H9 (cell line): ENCODE data around the gene EEF1G. TPM values are rescaled to one million over a fixed set of nuclear protein-coding genes. Genes with fewer than 3 reads are reported as not detected.
A peak's percentile ranks its signal among the peaks of the same experiment; 100 is the strongest.

Experiments used
- DNase-seq: peaks from one replicate; pipeline ENCODE4 v3.0.0-alpha.2; 2017
- H2AFZ ChIP-seq: one replicate; pipeline ENCODE4 v1.6.1; 2013; ENCODE audit warnings: mild to moderate bottlenecking, low read length, control low read depth, moderate library complexity
- H2AK5ac ChIP-seq: 2 replicates; pipeline ENCODE4 v1.6.1; 2013; ENCODE audit warnings: low read length, control low read depth, mixed read lengths; ENCODE audit not compliant: insufficient read length
- H2BK120ac ChIP-seq: one replicate; pipeline ENCODE4 v1.6.1; 2013; ENCODE audit warnings: low read depth, mild to moderate bottlenecking, low read length, control low read depth, inconsistent platforms; ENCODE audit not compliant: poor library complexity, severe bottlenecking
- H2BK12ac ChIP-seq: 2 replicates; pipeline ENCODE4 v1.6.1; 2013; ENCODE audit warnings: low read length, control low read depth, mixed read lengths, low read depth; ENCODE audit not compliant: insufficient read length
- H2BK15ac ChIP-seq: 2 replicates; pipeline ENCODE4 v1.6.1; 2013; ENCODE audit warnings: low read depth, low read length, control low read depth
- H2BK20ac ChIP-seq: one replicate; pipeline ENCODE4 v1.6.1; 2013; ENCODE audit warnings: low read depth, mild to moderate bottlenecking, low read length, control low read depth, inconsistent platforms; ENCODE audit not compliant: poor library complexity, severe bottlenecking
- H2BK5ac ChIP-seq: 2 replicates; pipeline ENCODE4 v1.6.1; 2013; ENCODE audit warnings: low read length, control low read depth, mixed read lengths; ENCODE audit not compliant: insufficient read length
- H3K14ac ChIP-seq: 2 replicates; pipeline ENCODE4 v1.6.1; 2013; ENCODE audit warnings: low read length, control low read depth; ENCODE audit not compliant: insufficient read depth
- H3K18ac ChIP-seq: 2 replicates; pipeline ENCODE4 v1.6.1; 2013; ENCODE audit warnings: low read depth, mild to moderate bottlenecking, mixed read lengths, low read length, control low read depth; ENCODE audit not compliant: insufficient read length
- H3K23ac ChIP-seq: 2 replicates; pipeline ENCODE4 v1.6.1; 2013; ENCODE audit warnings: low read length, control low read depth, mixed read lengths, low read depth; ENCODE audit not compliant: insufficient read length
- H3K23me2 ChIP-seq: 2 replicates; pipeline ENCODE4 v1.6.1; 2013; ENCODE audit warnings: low read depth, mild to moderate bottlenecking, mixed read lengths, low read length, control low read depth; ENCODE audit not compliant: insufficient read length, poor library complexity, severe bottlenecking
- H3K27ac ChIP-seq: 2 replicates; pipeline ENCODE4 v1.5.1; 2013; ENCODE audit warnings: low read length, control low read depth, mixed read lengths, low read depth; ENCODE audit not compliant: insufficient read length
- H3K27me3 ChIP-seq: 2 replicates; pipeline ENCODE4 v1.6.1; 2013; ENCODE audit warnings: low read length, control low read depth, inconsistent platforms; ENCODE audit not compliant: insufficient read depth
- H3K4ac ChIP-seq: 2 replicates; pipeline ENCODE4 v1.6.1; 2013; ENCODE audit warnings: low read depth, mild to moderate bottlenecking, control low read depth, inconsistent platforms, low read length, moderate library complexity
- H3K4me1 ChIP-seq: 2 replicates; pipeline ENCODE4 v1.6.1; 2013; ENCODE audit warnings: low read length, control low read depth, inconsistent platforms; ENCODE audit not compliant: insufficient read depth
- H3K4me2 ChIP-seq: 2 replicates; pipeline ENCODE4 v1.6.1; 2013; ENCODE audit warnings: low read length, control low read depth, mixed read lengths; ENCODE audit not compliant: insufficient read length, insufficient read depth
- H3K56ac ChIP-seq: 2 replicates; pipeline ENCODE4 v1.6.1; 2013; ENCODE audit warnings: low read depth, mild to moderate bottlenecking, mixed read lengths, low read length, control low read depth; ENCODE audit not compliant: insufficient read length
- H3K79me1 ChIP-seq: 2 replicates; pipeline ENCODE4 v1.6.1; 2013; ENCODE audit warnings: low read depth, mild to moderate bottlenecking, moderate library complexity, low read length, control low read depth, inconsistent platforms; ENCODE audit not compliant: insufficient read depth, poor library complexity, severe bottlenecking
- H3K79me2 ChIP-seq: 2 replicates; pipeline ENCODE4 v1.6.1; 2013; ENCODE audit warnings: low read length, control low read depth, inconsistent platforms; ENCODE audit not compliant: insufficient read depth
- H3K9ac ChIP-seq: 2 replicates; pipeline ENCODE4 v1.6.1; 2013; ENCODE audit warnings: low read length, control low read depth, mixed read lengths; ENCODE audit not compliant: insufficient read length; ENCODE audit errors: extremely low read depth
- H3K9me3 ChIP-seq: one replicate; pipeline ENCODE4 v1.6.1; 2013; ENCODE audit warnings: low read depth, low read length, inconsistent platforms; ENCODE audit not compliant: control insufficient read depth
- H3T11ph ChIP-seq: one replicate; pipeline ENCODE4 v1.6.1; 2013; ENCODE audit warnings: mild to moderate bottlenecking, low read length, control low read depth, inconsistent platforms
- H4K20me1 ChIP-seq: one replicate; pipeline ENCODE4 v1.6.1; 2013; ENCODE audit not compliant: control insufficient read depth, insufficient read length, insufficient read depth
- H4K5ac ChIP-seq: 2 replicates; pipeline ENCODE4 v1.6.1; 2013; ENCODE audit warnings: low read depth, mild to moderate bottlenecking, mixed read lengths, low read length, control low read depth; ENCODE audit not compliant: insufficient read length
- H4K8ac ChIP-seq: replicated peaks from 2 replicates; pipeline ENCODE4 v1.6.1; 2013; ENCODE audit warnings: low read length, control low read depth, mixed read lengths, low read depth; ENCODE audit not compliant: insufficient read length
- H4K91ac ChIP-seq: 2 replicates; pipeline ENCODE4 v1.6.1; 2013; ENCODE audit warnings: low read depth, mild to moderate bottlenecking, moderate library complexity, mixed read lengths, low read length, control low read depth; ENCODE audit not compliant: insufficient read length
- H3K27ac Mint-ChIP-seq, 3 experiments: 2 replicates in 2 of 3; 3 replicates in 1 of 3; pipeline ENCODE4 v1.8.0; 2020 to 2021; ENCODE audit warnings: mixed read lengths in 3 of 3, mild to moderate bottlenecking in 1 of 3, moderate library complexity in 1 of 3
- H3K27me3 Mint-ChIP-seq: 2 replicates; pipeline ENCODE4 v1.8.0; 2021; ENCODE audit warnings: low read depth, mild to moderate bottlenecking, moderate library complexity, mixed read lengths
- H3K36me3 Mint-ChIP-seq, 3 experiments: 2 replicates in 2 of 3; 3 replicates in 1 of 3; pipeline ENCODE4 v1.8.0; 2020 to 2021; ENCODE audit warnings: low read depth in 3 of 3, mixed read lengths in 3 of 3; ENCODE audit not compliant: insufficient read depth in 1 of 3
- H3K4me1 Mint-ChIP-seq, 2 experiments: 2 replicates each; pipeline ENCODE4 v1.8.0; 2020; ENCODE audit warnings: mixed read lengths in 2 of 2
- H3K4me3 Mint-ChIP-seq, 2 experiments: 2 replicates in 1 of 2; 3 replicates in 1 of 2; pipeline ENCODE4 v1.8.0; 2020 to 2021; ENCODE audit warnings: mild to moderate bottlenecking in 2 of 2, mixed read lengths in 2 of 2, moderate library complexity in 1 of 2
- H3K9me3 Mint-ChIP-seq, 2 experiments: 2 replicates in 1 of 2; 3 replicates in 1 of 2; pipeline ENCODE4 v1.8.0; 2020; ENCODE audit warnings: mild to moderate bottlenecking in 2 of 2, mixed read lengths in 2 of 2, moderate library complexity in 1 of 2
- CTCF ChIP-seq: fragments of 200-600 bp; sonication (generic); conservative IDR thresholded peaks from 3 replicates; pipeline ENCODE4 v1.8.0; 2021; ENCODE audit warnings: antibody characterized with exemption, mild to moderate bottlenecking
- WGBS: extraction: QIAGEN DNeasy Blood & Tissue Kit; methylation state at CpG from one replicate; pipeline ENCODE4 v1.1.7; 2013; ENCODE audit warnings: missing lambda C conversion rate, low lambda C conversion rate, mixed read lengths; ENCODE audit not compliant: insufficient read length; ENCODE audit errors: extremely low coverage; 5-methylcytosine and 5-hydroxymethylcytosine counted together
- total RNA-seq: library from RNA; stranded (reverse); gene quantifications from 2 replicates; pipeline ENCODE4 v1.2.1, GENCODE V29; 2021

The EEF1G gene
- total RNA-seq, 1 experiment from 2014 or later, result 1,790 TPM

- DNase-seq, result peak; percentile 72
- WGBS, result no CpG with 5 or more reads among the region's 96 CpGs
- Histone ChIP-seq H2BK12ac (no peak overlapping the region), H3K27me3 (peaks cover 12% of the 10 kb centered on the region; the same call in 1 of the 2 replicates), H3K14ac (peak overlapping the region; percentile 16; the same call in 1 of the 2 replicates), H3K79me1 (no peaks in the 10 kb centered on the region), H3K18ac (no peak overlapping the region), H4K20me1 (peaks cover 2% of the 10 kb centered on the region), H2AFZ (no peak overlapping the region), H4K5ac (no peak overlapping the region), H3K79me2 (no peaks in the 10 kb centered on the region; the same call in 1 of the 2 replicates), H2BK5ac (no peak overlapping the region), H2AK5ac (no peak overlapping the region), H3K27ac (no peak overlapping the region), H3K4me2 (peak overlapping the region; percentile 39), H3T11ph (no peak overlapping the region), H4K8ac (no peak overlapping the region), H3K23me2 (peaks cover 4% of the 10 kb centered on the region), H4K91ac (no peak overlapping the region), H2BK120ac (no peak overlapping the region), H3K9me3 (no peaks in the 10 kb centered on the region), H3K56ac (no peak overlapping the region), H3K4me1 (peaks cover 8% of the 10 kb centered on the region), H3K23ac (no peak overlapping the region), H2BK15ac (no peak overlapping the region), H3K4ac (no peak overlapping the region), H2BK20ac (no peak overlapping the region), H3K9ac (peak overlapping the region; percentile 23)
- H3K4me3 Mint-ChIP-seq, result peak overlapping the region; percentile 90 to 93
- H3K36me3 Mint-ChIP-seq, result peaks cover 38 to 46% (median 38%) of the 10 kb centered on the region in 3 experiments
- H3K27me3 Mint-ChIP-seq, result peaks cover 34% of the 10 kb centered on the region
- H3K27ac Mint-ChIP-seq, result peak overlapping the region; percentile 78 to 96 (median 91); a peak in 6 of 7 replicates
- peak; percentile 16; the same call in 1 of the 3 replicates for TF ChIP-seq CTCF
- H3K4me1 Mint-ChIP-seq, result peaks cover 50 to 68% of the 10 kb centered on the region in 2 experiments
- H3K9me3 Mint-ChIP-seq, result no peaks in the 10 kb centered on the region
These were observed 28.7 kb upstream of the EEF1G start for GRCh38 chr11:62602141-62603071.
